Measurements from ENCODE around the gene MANF. TPM values are rescaled to one million over a fixed set of nuclear protein-coding genes. Genes with fewer than 3 reads are reported as not detected.

The MANF gene
- total and polyA plus RNA-seq, 2 of the 13 experiments (the other 11 are each of a cell fraction or from before 2014, with no cell fraction given), result 55.4 to 269 TPM

- TF ChIP-seq AHDC1 (CRISPR knock-in tag; IDR thresholded peaks at IDR 0.05; ENCODE audit: borderline replicate concordance) (no peak), FIP1L1 (IDR thresholded peaks at IDR 0.05; ENCODE audit: borderline replicate concordance, insufficient read depth, low read depth, low read length) (no peak), ZNF737 (CRISPR knock-in tag; IDR thresholded peaks at IDR 0.05; ENCODE audit: borderline replicate concordance) (no peak), MIER3 (CRISPR knock-in tag; IDR thresholded peaks at IDR 0.05; ENCODE audit: borderline replicate concordance) (no peak), LBX2 (CRISPR knock-in tag; IDR thresholded peaks at IDR 0.05; ENCODE audit: borderline replicate concordance) (0 out of 2 replicates have a peak, but pooled peaks have one; percentile 54), MXI1 (IDR thresholded peaks at IDR 0.05; ENCODE audit: borderline replicate concordance, low read depth, low read length) (peak; percentile 47; the same call in 1 of the 3 replicates), STAT6 (CRISPR knock-in tag; IDR thresholded peaks at IDR 0.05; ENCODE audit: borderline replicate concordance) (no peak), ZSCAN5A (CRISPR knock-in tag; IDR thresholded peaks at IDR 0.05; ENCODE audit: borderline replicate concordance) (no peak), ZSCAN31 (CRISPR knock-in tag; IDR thresholded peaks at IDR 0.05; ENCODE audit: low read depth) (no peak; the same call in 1 of the 2 replicates), NFAT5 (CRISPR knock-in tag; IDR thresholded peaks at IDR 0.05) (no peak), NCOA1 (CRISPR knock-in tag; IDR thresholded peaks at IDR 0.05) (no peak)
Observed at GRCh38 chr3:51384726-51385473, at the start of gene MANF (continued).

All from HepG2 (cell line).